ENCODE measurements around the gene CDC42BPA. TPM values are rescaled to one million over a fixed set of nuclear protein-coding genes. Genes with fewer than 3 reads are reported as not detected.

The CDC42BPA gene
- total and polyA plus RNA-seq, 9 of the 15 experiments (the other 6 are each of a cell fraction or from before 2014, with no cell fraction given): 8.0 to 77.5 (median 52.1) TPM

GRCh38 chr1:226990133-226990716 lies 328.1 kb downstream of the CDC42BPA start (continued):
- TF ChIP-seq MGA (IDR thresholded peaks at IDR 0.05) (peak; percentile 9; the same call in 1 of the 2 replicates), ZNF583 (CRISPR knock-in tag; IDR thresholded peaks at IDR 0.05) (peak; percentile 52; the same call in 1 of the 2 replicates), HDAC6 (IDR thresholded peaks at IDR 0.05; ENCODE audit: low read depth, low read length) (no peak), CBFA2T3 (IDR thresholded peaks at IDR 0.05) (0 out of 2 replicates have a peak, but pooled peaks have one; percentile 16), BRD9 (IDR thresholded peaks at IDR 0.05; ENCODE audit: low read depth, partially characterized antibody) (no peak), STAT6 (CRISPR knock-in tag; IDR thresholded peaks at IDR 0.05) (no peak), PKNOX1 (IDR thresholded peaks at IDR 0.05) (no peak), HNRNPLL (IDR thresholded peaks at IDR 0.05; ENCODE audit: low read depth, low read length, poor library complexity, severe bottlenecking) (no peak), CHCHD3 (CRISPR knock-in tag; IDR thresholded peaks at IDR 0.05) (no peak), PRPF4 (IDR thresholded peaks at IDR 0.05; ENCODE audit: insufficient read depth, low read depth, low read length, poor library complexity, severe bottlenecking) (no peak), ZBTB26 (CRISPR knock-in tag; IDR thresholded peaks at IDR 0.05) (no peak)
